OCI-LY3 (cell line): ENCODE data around the gene RRP1B.

ENCODE experiments used
- CTCF ChIP-seq: fragments of 200-600, 300-600 bp; sonication (generic); IDR thresholded peaks from 2 replicates; pipeline ENCODE4 v1.5.1; 2014; ENCODE audit warnings: antibody characterized with exemption, low read length, low read depth
- EZH2phosphoT487 ChIP-seq: fragments of 200-600 bp; shearing (Covaris generic); IDR thresholded peaks from 2 replicates; pipeline ENCODE4 v1.6.1; 2018; ENCODE audit warnings: antibody characterized with exemption, mixed run types, low read depth

- TF ChIP-seq CTCF, result no peak
- no peak for TF ChIP-seq EZH2phosphoT487
Observed at GRCh38 chr21:43657355-43658087, 1.8 kb upstream of the RRP1B start.
